Spleen (tissue), 11 donors: ENCODE measurements around the gene MIS12. TPM values are rescaled to one million over a fixed set of nuclear protein-coding genes. Genes with fewer than 3 reads are reported as not detected.
A peak's percentile ranks its signal among the peaks of the same experiment; 100 is the strongest.

Source experiments
- DNase-seq: peaks from one replicate; pipeline ENCODE4 v3.0.0-alpha.2; 2020
- H3K27ac ChIP-seq, 8 donors: fragments of 200-600 bp; sonication (generic) in 7 of 8; 1 replicate in 4 of 8; 2 replicates in 4 of 8; pipeline versions ENCODE4 v1.5.0 to v1.8.0; 2016 to 2021; ENCODE audit warnings: inconsistent platforms in 4 of 8, mild to moderate bottlenecking in 4 of 8, moderate library complexity in 1 of 8
- H3K27me3 ChIP-seq, 7 donors: fragments of 200-600 bp; sonication (generic) in 6 of 7; replicated peaks in 1 of 7; 1 replicate in 4 of 7; 2 replicates in 3 of 7; pipeline versions ENCODE4 v1.5.0 to v1.8.0; 2016 to 2021; ENCODE audit warnings: inconsistent platforms in 3 of 7, mild to moderate bottlenecking in 1 of 7
- H3K36me3 ChIP-seq, 6 donors: fragments of 200-600 bp; sonication (generic) in 5 of 6; 1 replicate in 4 of 6; 2 replicates in 2 of 6; pipeline versions ENCODE4 v1.5.0 to v1.8.0; 2016 to 2021; ENCODE audit warnings: inconsistent platforms in 2 of 6
- H3K4me1 ChIP-seq, 6 donors: fragments of 200-600 bp; sonication (generic) in 5 of 6; 1 replicate in 3 of 6; 2 replicates in 3 of 6; pipeline versions ENCODE4 v1.5.0 to v1.8.0; 2016 to 2021; ENCODE audit warnings: inconsistent platforms in 3 of 6
- H3K4me3 ChIP-seq, 8 donors: fragments of 200-600 bp; sonication (generic) in 7 of 8; 1 replicate in 4 of 8; 2 replicates in 4 of 8; pipeline versions ENCODE4 v1.5.0 to v1.8.0; 2016 to 2021; ENCODE audit warnings: inconsistent platforms in 4 of 8, mild to moderate bottlenecking in 4 of 8, moderate library complexity in 2 of 8
- H3K9me3 ChIP-seq, 8 donors: fragments of 200-600 bp; sonication (generic) in 7 of 8; 1 replicate in 4 of 8; 2 replicates in 4 of 8; pipeline versions ENCODE4 v1.5.0 to v1.8.0; 2016 to 2021; ENCODE audit warnings: inconsistent platforms in 4 of 8
- CTCF ChIP-seq, 11 experiments: fragments of 200-600 bp in 7 of 11; fragments of 450-650 bp in 4 of 11; sonication (generic) in 4 of 11; IDR thresholded peaks in 8 of 11; conservative IDR thresholded peaks in 3 of 11; 1 replicate in 7 of 11; 2 replicates in 4 of 11; pipeline versions ENCODE4 v1.4.0 to v1.8.0; 2016 to 2021; ENCODE audit warnings: antibody characterized with exemption in 11 of 11, inconsistent platforms in 4 of 11, mild to moderate bottlenecking in 1 of 11
- POLR2A ChIP-seq, 3 donors: fragments of 450-650 bp; IDR thresholded peaks; one replicate each; pipeline ENCODE4 v1.5.1; 2017; ENCODE audit warnings: antibody characterized with exemption in 3 of 3, mild to moderate bottlenecking in 1 of 3
- POLR2AphosphoS5 ChIP-seq, 3 donors: sonication (generic); formaldehyde crosslinking; IDR thresholded peaks; one replicate each; pipeline ENCODE4 v1.5.1; 2017; ENCODE audit warnings: antibody characterized with exemption in 3 of 3
- WGBS, 5 donors: extraction: QIAGEN DNeasy Blood & Tissue Kit in 3 of 5; methylation state at CpG; one replicate each; pipeline versions ENCODE4 v1.1.5 to v1.1.7; 2013 to 2018; 5-methylcytosine and 5-hydroxymethylcytosine counted together
- intact Hi-C: fragments of 100-400 bp; cut with DNase I; formaldehyde crosslinking; loops from one replicate; pipeline ENCODE4 v1.15.0; 2023; ENCODE audit warnings: low total_unique reads
- polyA plus RNA-seq, 3 donors: library from polyadenylated mRNA; stranded (reverse); fragments of 200-250 nt; gene quantifications; one replicate each; pipeline ENCODE4 v1.2.1, GENCODE V29; 2013
- total RNA-seq, 7 donors: library from RNA; depleted of rRNA in 3 of 7; stranded (reverse); fragments of >200 nt in 3 of 7; fragmentation: NEBNext Ultra II Directional in 4 of 7; extraction: Animal tissue kit (Norgen Biotek cat#: 25700) in 4 of 7; gene quantifications; one replicate each; pipeline versions ENCODE4 v1.1.0 to v1.2.1, GENCODE V29; 2016 to 2021
- donor health status: healthy with polysubstance abuse.
- donor health status: DM: no; HTN: no; CAD: no; lungs with moderate emphysema.
- donor health status: DM: no; HTN: no; CAD: no.
- donor health status: Bipolar disorder and iron deficiency.
- donor health status: healthy.
- donor health status: DM: no; HTN: no; CAD: no.
- donor health status: DM: yes; HTN: yes; CAD: no.

The MIS12 gene
- total and polyA plus RNA-seq, 10 donors = 15.5 to 46.3 (median 20.5) TPM

- Histone ChIP-seq H3K27me3 (peaks cover 0 to 18% (median 0%) of the 10 kb centered on the region in 7 donors), H3K36me3 (peaks cover 0 to 18% (median 2%) of the 10 kb centered on the region in 6 donors), H3K4me1 (peaks cover 12 to 26% (median 20%) of the 10 kb centered on the region in 6 donors), H3K4me3 (peak overlapping the region; percentile 42 to 78 (median 54)), H3K27ac (peak overlapping the region in 1 of 8 donors; percentile 7), H3K9me3 (no peaks in the 10 kb centered on the region)
- no peak for DNase-seq
- 31 to 69% (median 57%) methylated on average over 39 to 44 of the region's 44 CpGs for WGBS, 5 donors
- intact Hi-C loops = loop anchor here (5.0 kb wide), 1 partner anchor 53 kb away; no protein-coding TSS in a partner anchor
- TF ChIP-seq CTCF (IDR thresholded peaks at IDR 0.05 in 8 of 11, conservative IDR thresholded peaks at IDR 0.05 in 3 of 11) (no peak), POLR2AphosphoS5 (IDR thresholded peaks at IDR 0.05) (peak in 1 of 3 donors; percentile 33), POLR2A (IDR thresholded peaks at IDR 0.05) (no peak)
Measured at GRCh38 chr17:5499476-5500231, 13.3 kb downstream of the MIS12 start.

DNA sequence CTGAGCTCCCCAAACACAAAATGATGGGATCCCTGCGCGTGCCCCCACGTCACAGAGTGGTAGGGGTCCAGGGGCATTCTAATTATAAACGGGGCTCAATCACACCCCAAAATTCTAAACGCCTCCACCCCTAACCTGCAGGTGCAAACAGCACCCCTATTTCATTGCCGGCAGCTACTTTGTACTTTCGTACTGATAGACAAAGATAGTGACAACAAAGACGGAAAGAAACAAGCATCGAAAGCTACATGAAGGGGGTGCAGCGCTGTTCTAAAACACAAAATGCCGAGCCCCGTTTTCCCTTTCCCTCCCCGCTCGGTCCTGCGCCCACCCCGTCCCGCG, 13.9 kb downstream of the MIS12 start:
- TF ChIP-seq POLR2AphosphoS5 (IDR thresholded peaks at IDR 0.05) = no peak
- no peak for TF ChIP-seq POLR2A (IDR thresholded peaks at IDR 0.05)
- no peak for TF ChIP-seq CTCF (IDR thresholded peaks at IDR 0.05 in 8 of 11, conservative IDR thresholded peaks at IDR 0.05 in 3 of 11)
- Histone ChIP-seq H3K27me3 (peaks cover 0 to 18% (median 0%) of the 10 kb centered on the region in 7 donors), H3K4me1 (peaks cover 12 to 26% (median 20%) of the 10 kb centered on the region in 6 donors), H3K4me3 (peak overlapping the region; percentile 42 to 78 (median 54)), H3K27ac (peak overlapping the region in 6 of 8 donors; percentile 59 to 71 (median 64)), H3K36me3 (peaks cover 0 to 24% (median 2%) of the 10 kb centered on the region in 6 donors), H3K9me3 (no peaks in the 10 kb centered on the region)
- WGBS, 5 donors = 1 to 18% (median 4%) methylated on average over 18 of the region's 18 CpGs
- DNase-seq = no peak
- intact Hi-C loops = loop anchor here (5.0 kb wide), 1 partner anchor 52 kb away; no protein-coding TSS in a partner anchor

GRCh38 chr17:5500589-5501391, 14.4 kb downstream of the MIS12 start:
- no peak for TF ChIP-seq POLR2A (IDR thresholded peaks at IDR 0.05)
- peak; percentile 14 to 76 (median 65) for TF ChIP-seq POLR2AphosphoS5 (IDR thresholded peaks at IDR 0.05)
- H3K4me1 ChIP-seq = peaks cover 12 to 26% (median 20%) of the 10 kb centered on the region in 6 donors
- WGBS, 5 donors = 0 to 2% (median 0%) methylated on average over 26 to 67 of the region's 67 CpGs
- intact Hi-C loops = loop anchor here (5.0 kb wide), 1 partner anchor 52 kb away; no protein-coding TSS in a partner anchor
- H3K27ac ChIP-seq = peak overlapping the region in 7 of 8 donors; percentile 58 to 71 (median 63)
- H3K4me3 ChIP-seq = peak overlapping the region; percentile 42 to 78 (median 54)
- DNase-seq = peak; percentile 94
- peaks cover 0 to 30% (median 8%) of the 10 kb centered on the region in 6 donors for H3K36me3 ChIP-seq
- H3K9me3 ChIP-seq = no peaks in the 10 kb centered on the region
- peaks cover 0 to 18% (median 0%) of the 10 kb centered on the region in 7 donors for H3K27me3 ChIP-seq

GRCh38 chr17:5501685-5502084, 15.3 kb downstream of the MIS12 start:
- intact Hi-C loops = loop anchor here (5.0 kb wide), 1 partner anchor 51 kb away; no protein-coding TSS in a partner anchor
- peaks cover 12 to 26% (median 20%) of the 10 kb centered on the region in 6 donors for H3K4me1 ChIP-seq
- H3K27ac ChIP-seq = peak overlapping the region in 1 of 8 donors; percentile 64
- no peaks in the 10 kb centered on the region for H3K9me3 ChIP-seq
- TF ChIP-seq POLR2AphosphoS5 (IDR thresholded peaks at IDR 0.05) (no peak), CTCF (IDR thresholded peaks at IDR 0.05 in 8 of 11, conservative IDR thresholded peaks at IDR 0.05 in 3 of 11) (no peak), POLR2A (IDR thresholded peaks at IDR 0.05) (no peak)
- DNase-seq = no peak
- 85 to 97% (median 92%) methylated on average over 7 to 8 of the region's 8 CpGs for WGBS, 5 donors
- H3K4me3 ChIP-seq = no peak overlapping the region
- peaks cover 0 to 18% (median 0%) of the 10 kb centered on the region in 7 donors for H3K27me3 ChIP-seq
- peaks cover 0 to 36% (median 8%) of the 10 kb centered on the region in 6 donors for H3K36me3 ChIP-seq
